K562 (cell line): ENCODE results near the gene GPR3. TPM values are rescaled to one million over a fixed set of nuclear protein-coding genes. Genes with fewer than 3 reads are reported as not detected.

Experiments used
- ATAC-seq: fragments of 200-7000 bp; cut with Tn5 transposase; 3 replicates; pipeline ENCODE4 v1.9.1; 2020; ENCODE audit warnings: moderate library complexity
- BruUV-seq: library from RNA; stranded (reverse); fragments of 400-500 nt; replicated peaks from 2 replicates; lab custom pipeline; 2021; lab: Mats Ljungman, UMichigan
- CTCF ChIA-PET: fragments of 300-600 bp; formaldehyde crosslinking; extraction: SDS; loops from one replicate; lab custom pipeline; 2021; ENCODE audit warnings: low intra/inter-chr PET ratio; lab: Yijun Ruan, JAX
- POLR2A ChIA-PET: fragments of 300-600, 350-650 bp; sonication (Branson Sonifier 250); formaldehyde crosslinking; extraction: SDS; loops from one replicate; lab custom pipeline; 2021; ENCODE audit warnings: antibody characterized with exemption, inconsistent platforms; lab: Yijun Ruan, JAX
- DNase-seq, 4 experiments: peaks; one replicate each; pipeline versions ENCODE4 v3.0.0 to v3.0.0-alpha.2; 2011 to 2018; ENCODE audit warnings: low spot score in 3 of 4, mixed read lengths in 3 of 4; ENCODE audit errors: extremely low read depth in 1 of 4
- FAIRE-seq: peaks from 2 replicates; lab custom pipeline; 2011; peaks lifted over from hg19 to GRCh38; lab: Jason Lieb, UNC
- H2AFZ ChIP-seq: 2 replicates; pipeline ENCODE4 v1.6.0; 2011; ENCODE audit warnings: low read depth, low read length, control low read depth, inconsistent platforms
- H3K27ac ChIP-seq: fragments of 200-600 bp; 3 replicates; pipeline ENCODE4 v1.8.0; 2011; ENCODE audit warnings: low read depth, mild to moderate bottlenecking, control low read depth, inconsistent platforms, low read length, moderate library complexity, mixed read lengths; ENCODE audit errors: extremely low read depth
- H3K27me3 ChIP-seq, 2 experiments: fragments of 300-600 bp in 1 of 2; 2 replicates in 1 of 2; 3 replicates in 1 of 2; pipeline versions ENCODE4 v1.6.0 to v1.8.0; 2011; ENCODE audit warnings: inconsistent platforms in 2 of 2, low read length in 2 of 2, mild to moderate bottlenecking in 1 of 2, mixed read lengths in 1 of 2, moderate library complexity in 1 of 2; ENCODE audit not compliant: control insufficient read depth in 2 of 2, insufficient read depth in 2 of 2
- H3K36me3 ChIP-seq: fragments of 300-600 bp; 3 replicates; pipeline ENCODE4 v1.8.0; 2011; ENCODE audit warnings: mild to moderate bottlenecking, low read length, inconsistent platforms; ENCODE audit not compliant: control insufficient read depth, insufficient read depth
- H3K4me1 ChIP-seq, 2 experiments: fragments of 200-600 bp in 1 of 2; replicated peaks in 1 of 2; 2 replicates in 1 of 2; 3 replicates in 1 of 2; pipeline versions ENCODE4 v1.5.1 to v1.8.0; 2011; ENCODE audit warnings: inconsistent platforms in 2 of 2, low read length in 2 of 2, mild to moderate bottlenecking in 1 of 2, mixed read lengths in 1 of 2, moderate library complexity in 1 of 2; ENCODE audit not compliant: control insufficient read depth in 2 of 2, insufficient read depth in 2 of 2
- H3K4me2 ChIP-seq: 2 replicates; pipeline ENCODE4 v1.6.1; 2011; ENCODE audit warnings: low read length, control low read depth, inconsistent platforms, mixed read lengths; ENCODE audit not compliant: insufficient read depth
- H3K4me3 ChIP-seq: fragments of 200-600 bp; sonication (generic), shearing (Covaris generic); 2 replicates; pipeline ENCODE4 v1.5.1; 2016; ENCODE audit warnings: control low read depth, inconsistent platforms
- H3K79me2 ChIP-seq: fragments of 200-600 bp; 3 replicates; pipeline ENCODE4 v1.8.0; 2011; ENCODE audit warnings: low read length, inconsistent platforms; ENCODE audit not compliant: control insufficient read depth, insufficient read depth
- H3K9ac ChIP-seq, 2 experiments: 2 replicates each; pipeline versions ENCODE4 v1.6.0 to v1.6.1; 2011; ENCODE audit warnings: low read depth in 2 of 2, low read length in 2 of 2, control low read depth in 1 of 2, inconsistent platforms in 1 of 2, mild to moderate bottlenecking in 1 of 2, mixed read lengths in 1 of 2; ENCODE audit not compliant: insufficient read depth in 1 of 2
- H3K9me1 ChIP-seq: one replicate; pipeline ENCODE4 v1.6.0; 2011; ENCODE audit warnings: inconsistent platforms, mild to moderate bottlenecking, low read length, moderate library complexity; ENCODE audit not compliant: control insufficient read depth, insufficient read depth
- H3K9me3 ChIP-seq: replicated peaks from 2 replicates; pipeline ENCODE4 v1.5.1; 2011; ENCODE audit warnings: low read depth, low read length, inconsistent platforms; ENCODE audit not compliant: control insufficient read depth, insufficient read depth
- H4K20me1 ChIP-seq: replicated peaks from 2 replicates; pipeline ENCODE4 v1.6.1; 2011; ENCODE audit warnings: low read length, inconsistent platforms, mixed read lengths; ENCODE audit not compliant: control insufficient read depth, insufficient read depth
- LCOR ChIP-seq: sonication (generic); formaldehyde crosslinking; IDR thresholded peaks from 2 replicates; pipeline ENCODE4 v1.8.0; 2022; ENCODE audit warnings: mild to moderate bottlenecking, missing genetic modification reagents
- MYC ChIP-seq, 2 experiments: fragments of 250-450 bp in 1 of 2; sonication (Bioruptor Pico) in 1 of 2; IDR thresholded peaks; 2 replicates each; pipeline versions ENCODE4 v1.5.1 to v1.6.1; 2012 to 2021; ENCODE audit warnings: low read depth in 2 of 2, borderline replicate concordance in 1 of 2, improper control_type of control experiment in 1 of 2, low read length in 1 of 2, mild to moderate bottlenecking in 1 of 2, moderate library complexity in 1 of 2
- SMAD1 ChIP-seq: fragments of 150-350 bp; IDR thresholded peaks from 2 replicates; pipeline ENCODE4 v1.6.1; 2014; ENCODE audit warnings: low read length, low read depth; ENCODE audit not compliant: partially characterized antibody
- SRF ChIP-seq, 2 experiments: fragments of 250-450, 450-650 bp in 1 of 2; sonication (Bioruptor Pico) in 1 of 2; sonication (generic) in 1 of 2; formaldehyde crosslinking; IDR thresholded peaks; 2 replicates each; pipeline versions ENCODE4 v1.5.0 to v1.5.1; 2020 to 2022; ENCODE audit warnings: mild to moderate bottlenecking in 1 of 2, missing genetic modification reagents in 1 of 2
- WGBS: fragments of 100-300 bp; shearing (Covaris generic); methylation state at CpG from one replicate; pipeline ENCODE4 v1.1.6; 2016; ENCODE audit warnings: low coverage, mixed read lengths; ENCODE audit not compliant: insufficient coverage; ENCODE audit errors: missing lambda C conversion rate; 5-methylcytosine and 5-hydroxymethylcytosine counted together
- in situ Hi-C: fragments of 300-500 bp; cut with MboI; formaldehyde crosslinking; loops from 4 replicates; pipeline ENCODE4 v1.15.0; 2018; ENCODE audit warnings: inconsistent platforms, mixed read lengths
- intact Hi-C: fragments of 100-400 bp; cut with micrococcal nuclease; formaldehyde crosslinking; loops from 2 replicates; pipeline ENCODE4 v1.14.2; 2022
- polyA plus RNA-seq, 8 experiments: library from polyadenylated mRNA; depleted of rRNA in 4 of 8; stranded (reverse) in 5 of 8; unstranded in 3 of 8; fragments of >200 nt; fragmentation: Nextera tagmentation in 2 of 8; fragmentation: Illumina TruSeq in 1 of 8; extraction: Ambion mirVana in 2 of 8; extraction: Trizol in 1 of 8; gene quantifications; 2 replicates each; pipeline versions ENCODE4 v1.2.1 to v1.2.3, GENCODE V29; 2011 to 2014; ENCODE audit warnings: inconsistent platforms in 1 of 8, missing spikeins in 1 of 8
- total RNA-seq, 7 experiments: library from RNA; depleted of rRNA in 6 of 7; stranded (reverse); fragments of >200 nt in 6 of 7; fragmentation: Illumina TruSeq in 2 of 7; extraction: Trizol in 2 of 7; gene quantifications; 2 replicates each; pipeline versions ENCODE4 v1.2.1 to v1.2.3, GENCODE V29; 2011 to 2021; ENCODE audit warnings: low replicate concordance in 1 of 7
- TF ChIP-seq, protein P1 (sequence below): IDR thresholded peaks from 2 replicates; pipeline ENCODE4 v1.6.1; 2012; ENCODE audit warnings: low read depth, low read length, improper control_type of control experiment, borderline replicate concordance
- TF ChIP-seq, protein P2 (sequence below): fragments of 250-450 bp; sonication (Bioruptor Pico); IDR thresholded peaks from 2 replicates; pipeline ENCODE4 v1.4.0; 2020
- TF ChIP-seq, protein P3 (sequence below): sonication (generic); IDR thresholded peaks from 2 replicates; pipeline ENCODE4 v1.6.1; 2016

The GPR3 gene
- total and polyA plus RNA-seq, 9 of the 15 experiments (the other 6 are each of a cell fraction or from before 2014, with no cell fraction given): 0.24 to 11.5 (median 3.7) TPM

DNA sequence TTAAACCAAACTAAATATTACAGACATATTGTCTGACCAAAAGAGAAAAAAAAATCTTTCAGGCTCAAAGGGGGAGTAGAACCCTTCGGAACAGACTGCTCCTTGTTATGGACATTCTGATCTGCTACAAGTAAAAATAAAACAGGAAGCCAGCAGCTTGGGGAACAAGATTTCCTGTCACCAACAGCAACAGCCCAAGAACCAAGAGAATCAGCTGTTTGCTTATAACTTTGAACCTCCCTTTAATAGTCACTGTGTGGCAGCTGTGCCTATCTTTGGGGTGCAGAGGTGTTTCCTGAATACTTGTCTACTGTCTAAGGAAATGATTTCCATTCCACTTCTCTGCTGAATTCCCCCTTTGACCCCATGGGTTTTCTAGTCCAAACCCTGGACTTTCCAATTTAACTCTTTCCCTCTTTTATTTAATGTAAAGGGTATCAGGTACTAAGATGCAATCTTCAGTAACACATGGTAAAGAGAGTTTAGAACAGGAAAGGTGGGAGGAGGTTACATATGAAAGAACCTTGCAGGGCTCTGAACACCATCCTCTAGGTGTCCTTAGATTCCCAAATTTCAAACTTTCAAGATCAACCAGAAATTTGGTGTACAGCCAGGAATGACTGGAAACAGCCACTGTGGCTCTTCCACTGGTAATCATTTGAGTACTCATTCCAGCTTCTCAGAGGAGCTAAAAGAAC, 38.6 kb downstream of the GPR3 start (continued):
- TF ChIP-seq SMAD1 (no peak), SRF (CRISPR knock-in tag; IDR thresholded peaks at IDR 0.05) (0 out of 4 replicates have a peak, but pooled peaks of 1 of the 2 experiments have one; percentile 42), LCOR (CRISPR knock-in tag) (no peak)
- TF ChIP-seq, protein P1, sequence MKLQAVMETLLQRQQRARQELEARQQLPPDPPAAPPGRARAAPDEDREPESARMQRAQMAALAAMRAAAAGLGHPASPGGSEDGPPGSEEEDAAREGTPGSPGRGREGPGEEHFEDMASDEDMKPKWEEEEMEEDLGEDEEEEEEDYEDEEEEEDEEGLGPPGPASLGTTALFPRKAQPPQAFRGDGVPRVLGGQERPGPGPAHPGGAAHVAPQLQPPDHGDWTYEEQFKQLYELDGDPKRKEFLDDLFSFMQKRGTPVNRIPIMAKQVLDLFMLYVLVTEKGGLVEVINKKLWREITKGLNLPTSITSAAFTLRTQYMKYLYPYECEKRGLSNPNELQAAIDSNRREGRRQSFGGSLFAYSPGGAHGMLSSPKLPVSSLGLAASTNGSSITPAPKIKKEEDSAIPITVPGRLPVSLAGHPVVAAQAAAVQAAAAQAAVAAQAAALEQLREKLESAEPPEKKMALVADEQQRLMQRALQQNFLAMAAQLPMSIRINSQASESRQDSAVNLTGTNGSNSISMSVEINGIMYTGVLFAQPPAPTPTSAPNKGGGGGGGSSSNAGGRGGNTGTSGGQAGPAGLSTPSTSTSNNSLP: 0 out of 2 replicates have a peak, but pooled peaks have one; percentile 14

DNA sequence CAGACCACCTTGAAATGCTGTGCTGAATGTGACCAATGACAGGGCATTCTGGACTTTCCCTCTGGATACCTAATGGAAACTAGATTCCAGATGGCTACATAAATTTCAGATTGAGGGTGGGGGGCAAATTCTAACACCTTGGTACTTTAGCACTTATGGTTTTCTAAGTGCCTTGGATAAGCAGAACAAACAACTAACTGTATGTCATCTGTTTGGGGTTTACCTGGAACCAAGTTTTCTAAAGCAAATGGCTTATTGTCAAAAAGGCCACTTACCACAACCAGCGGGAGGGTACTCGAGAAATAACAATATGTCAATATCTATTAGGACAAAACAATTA, 39.1 kb downstream of the GPR3 start:
- TF ChIP-seq, protein P2, sequence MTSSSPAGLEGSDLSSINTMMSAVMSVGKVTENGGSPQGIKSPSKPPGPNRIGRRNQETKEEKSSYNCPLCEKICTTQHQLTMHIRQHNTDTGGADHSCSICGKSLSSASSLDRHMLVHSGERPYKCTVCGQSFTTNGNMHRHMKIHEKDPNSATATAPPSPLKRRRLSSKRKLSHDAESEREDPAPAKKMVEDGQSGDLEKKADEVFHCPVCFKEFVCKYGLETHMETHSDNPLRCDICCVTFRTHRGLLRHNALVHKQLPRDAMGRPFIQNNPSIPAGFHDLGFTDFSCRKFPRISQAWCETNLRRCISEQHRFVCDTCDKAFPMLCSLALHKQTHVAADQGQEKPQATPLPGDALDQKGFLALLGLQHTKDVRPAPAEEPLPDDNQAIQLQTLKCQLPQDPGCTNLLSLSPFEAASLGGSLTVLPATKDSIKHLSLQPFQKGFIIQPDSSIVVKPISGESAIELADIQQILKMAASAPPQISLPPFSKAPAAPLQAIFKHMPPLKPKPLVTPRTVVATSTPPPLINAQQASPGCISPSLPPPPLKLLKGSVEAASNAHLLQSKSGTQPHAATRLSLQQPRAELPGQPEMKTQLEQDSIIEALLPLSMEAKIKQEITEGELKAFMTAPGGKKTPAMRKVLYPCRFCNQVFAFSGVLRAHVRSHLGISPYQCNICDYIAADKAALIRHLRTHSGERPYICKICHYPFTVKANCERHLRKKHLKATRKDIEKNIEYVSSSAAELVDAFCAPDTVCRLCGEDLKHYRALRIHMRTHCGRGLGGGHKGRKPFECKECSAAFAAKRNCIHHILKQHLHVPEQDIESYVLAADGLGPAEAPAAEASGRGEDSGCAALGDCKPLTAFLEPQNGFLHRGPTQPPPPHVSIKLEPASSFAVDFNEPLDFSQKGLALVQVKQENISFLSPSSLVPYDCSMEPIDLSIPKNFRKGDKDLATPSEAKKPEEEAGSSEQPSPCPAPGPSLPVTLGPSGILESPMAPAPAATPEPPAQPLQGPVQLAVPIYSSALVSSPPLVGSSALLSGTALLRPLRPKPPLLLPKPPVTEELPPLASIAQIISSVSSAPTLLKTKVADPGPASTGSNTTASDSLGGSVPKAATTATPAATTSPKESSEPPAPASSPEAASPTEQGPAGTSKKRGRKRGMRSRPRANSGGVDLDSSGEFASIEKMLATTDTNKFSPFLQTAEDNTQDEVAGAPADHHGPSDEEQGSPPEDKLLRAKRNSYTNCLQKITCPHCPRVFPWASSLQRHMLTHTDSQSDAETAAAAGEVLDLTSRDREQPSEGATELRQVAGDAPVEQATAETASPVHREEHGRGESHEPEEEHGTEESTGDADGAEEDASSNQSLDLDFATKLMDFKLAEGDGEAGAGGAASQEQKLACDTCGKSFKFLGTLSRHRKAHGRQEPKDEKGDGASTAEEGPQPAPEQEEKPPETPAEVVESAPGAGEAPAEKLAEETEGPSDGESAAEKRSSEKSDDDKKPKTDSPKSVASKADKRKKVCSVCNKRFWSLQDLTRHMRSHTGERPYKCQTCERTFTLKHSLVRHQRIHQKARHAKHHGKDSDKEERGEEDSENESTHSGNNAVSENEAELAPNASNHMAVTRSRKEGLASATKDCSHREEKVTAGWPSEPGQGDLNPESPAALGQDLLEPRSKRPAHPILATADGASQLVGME (CRISPR knock-in tag): no peak
- TF ChIP-seq, protein P3, sequence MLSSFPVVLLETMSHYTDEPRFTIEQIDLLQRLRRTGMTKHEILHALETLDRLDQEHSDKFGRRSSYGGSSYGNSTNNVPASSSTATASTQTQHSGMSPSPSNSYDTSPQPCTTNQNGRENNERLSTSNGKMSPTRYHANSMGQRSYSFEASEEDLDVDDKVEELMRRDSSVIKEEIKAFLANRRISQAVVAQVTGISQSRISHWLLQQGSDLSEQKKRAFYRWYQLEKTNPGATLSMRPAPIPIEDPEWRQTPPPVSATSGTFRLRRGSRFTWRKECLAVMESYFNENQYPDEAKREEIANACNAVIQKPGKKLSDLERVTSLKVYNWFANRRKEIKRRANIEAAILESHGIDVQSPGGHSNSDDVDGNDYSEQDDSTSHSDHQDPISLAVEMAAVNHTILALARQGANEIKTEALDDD: no peak
- TF ChIP-seq MYC (IDR thresholded peaks at IDR 0.05; ENCODE audit: low read depth, low read length) (no peak), MYC (CRISPR knock-in tag; IDR thresholded peaks at IDR 0.05; ENCODE audit: borderline replicate concordance, low read depth) (no peak)
- H4K20me1 ChIP-seq: peaks cover 16% of the 10 kb centered on the region
- no peaks in the 10 kb centered on the region for H3K27me3 ChIP-seq
- ChIA-PET CTCF (no interaction called here), POLR2A (interaction anchor here (2.4 kb wide), 1 partner anchor 15 kb away, joined by 12 read pairs; no protein-coding TSS in a partner anchor)
- peaks cover 94% of the 10 kb centered on the region for H3K79me2 ChIP-seq
- 67% methylated on average over 2 of the region's 2 CpGs for WGBS
- in situ Hi-C loops (no loop called here), intact Hi-C loops (no loop called here)
- no peak for FAIRE-seq
- no peak overlapping the region for H2AFZ ChIP-seq
- no peak overlapping the region for H3K9ac ChIP-seq
- no peaks in the 10 kb centered on the region for H3K9me3 ChIP-seq
- no peak for DNase-seq
- no peak overlapping the region for H3K4me3 ChIP-seq
- peaks cover 26% of the 10 kb centered on the region for H3K36me3 ChIP-seq
- no peak for ATAC-seq
- H3K4me2 ChIP-seq: no peak overlapping the region
- BruUV-seq: no TSS peak
- peaks cover 13% of the 10 kb centered on the region for H3K9me1 ChIP-seq
- H3K4me1 ChIP-seq: peaks cover 26 to 77% of the 10 kb centered on the region in 2 experiments
- H3K27ac ChIP-seq: peak overlapping the region; percentile 52; the same call in 1 of the 3 replicates
